NCI-H146 (cell line): ENCODE measurements around the gene BRPF3.
"Not testable (repeated sequence)": the region's sequence is repeated elsewhere in the genome, so short reads cannot be mapped to it uniquely, and the experiment has no call there.

Source experiments
- DNase-seq: peaks from one replicate; lab custom pipeline; 2025; lab: John Stamatoyannopoulos, UW

Gene BRPF3

GRCh38 chr6:36200998-36201596, 4.6 kb downstream of the BRPF3 start:
- no peak for DNase-seq

- no peak for DNase-seq
Observed at GRCh38 chr6:36201612-36202011, 5.1 kb downstream of the BRPF3 start.

DNA sequence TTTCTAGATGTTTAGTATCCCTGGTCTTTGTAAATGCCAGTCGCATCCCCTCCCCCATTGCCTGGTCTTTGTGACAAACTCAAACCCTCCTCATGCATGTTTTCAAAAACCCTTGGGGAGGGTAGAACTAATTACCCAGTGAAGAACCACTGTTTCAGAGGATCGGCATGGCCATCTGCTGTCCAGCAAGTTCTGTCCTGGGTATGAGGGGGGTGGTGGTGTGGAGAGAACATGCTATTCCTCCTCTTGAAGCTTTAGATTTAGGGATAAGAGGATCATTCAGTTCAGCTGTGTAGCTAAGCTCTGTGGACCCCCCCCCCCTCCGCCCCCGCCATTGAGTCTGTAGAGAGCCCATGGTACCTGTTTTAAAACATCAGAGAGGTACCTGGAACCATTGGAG, 5.6 kb downstream of the BRPF3 start:
- DNase-seq: no peak

DNA sequence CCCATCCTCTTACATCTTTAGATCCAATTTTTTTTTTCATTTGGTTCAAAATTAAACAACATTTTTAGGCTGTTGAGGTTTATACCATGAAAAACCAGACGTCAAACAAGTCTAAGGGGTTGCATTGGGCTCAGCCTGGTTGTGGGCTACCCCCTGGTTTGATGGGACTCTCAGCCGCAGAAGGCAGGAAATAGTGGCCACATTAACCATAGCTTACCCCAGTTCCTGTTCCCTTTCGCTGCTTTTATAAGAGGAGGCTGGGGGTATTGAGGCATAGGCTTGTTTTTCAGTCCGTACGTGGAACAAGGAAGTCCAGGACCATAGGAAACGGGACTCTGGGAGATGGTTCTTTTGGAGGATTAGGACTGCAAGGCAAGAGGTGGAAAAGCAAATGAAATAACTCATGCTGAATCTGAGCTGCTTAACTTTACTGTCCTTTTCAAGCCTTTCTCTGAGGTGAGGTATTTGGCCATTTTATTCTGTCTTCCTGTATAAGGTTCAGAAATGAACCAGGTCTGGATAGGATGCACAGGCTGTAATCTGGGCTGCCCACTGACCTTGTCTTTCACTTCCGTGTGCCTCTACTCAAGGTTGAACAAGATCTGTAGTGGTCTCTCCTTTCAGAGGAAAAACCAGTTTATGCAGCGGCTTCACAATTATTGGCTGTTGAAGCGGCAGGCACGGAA, 7.7 kb downstream of the BRPF3 start:
- no peak for DNase-seq

DNA sequence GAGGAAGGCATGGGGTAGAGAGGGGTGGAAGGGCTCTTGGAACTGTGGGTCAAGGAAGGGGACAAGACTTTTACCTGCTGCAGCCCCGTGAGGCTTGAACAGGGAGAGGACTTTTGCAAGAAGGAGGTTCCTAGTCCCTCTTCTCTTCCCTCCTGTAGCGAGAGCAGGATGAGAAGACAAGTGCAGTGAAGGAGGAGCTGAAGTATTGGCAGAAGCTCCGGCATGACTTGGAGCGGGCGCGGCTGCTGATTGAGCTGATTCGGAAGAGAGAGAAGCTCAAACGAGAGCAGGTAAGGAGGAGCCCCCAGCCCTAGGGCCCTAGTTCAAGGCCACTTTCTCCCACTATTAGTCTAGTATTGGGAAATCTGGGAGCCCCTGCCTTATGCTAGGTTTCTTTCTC, 10.6 kb downstream of the BRPF3 start:
- DNase-seq: no peak

- no peak for DNase-seq
Observed at GRCh38 chr6:36209606-36210005, 13.1 kb downstream of the BRPF3 start.

DNA sequence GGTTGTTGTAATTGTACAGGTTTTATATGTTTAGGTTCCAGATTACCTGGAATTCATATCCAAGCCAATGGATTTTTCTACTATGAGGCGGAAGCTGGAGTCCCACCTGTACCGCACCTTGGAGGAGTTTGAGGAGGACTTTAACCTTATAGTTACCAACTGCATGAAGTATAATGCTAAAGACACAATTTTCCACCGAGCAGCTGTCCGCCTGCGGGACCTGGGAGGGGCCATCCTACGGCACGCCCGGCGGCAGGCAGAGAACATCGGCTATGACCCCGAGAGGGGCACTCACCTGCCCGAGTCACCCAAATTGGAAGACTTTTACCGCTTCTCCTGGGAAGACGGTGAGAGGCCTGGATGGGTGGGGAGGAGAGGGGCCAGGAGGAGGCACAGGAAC, 13.6 kb downstream of the BRPF3 start:
- DNase-seq: no peak

- no peak for DNase-seq
Observed at GRCh38 chr6:36210886-36211595, 14.5 kb downstream of the BRPF3 start.

DNA sequence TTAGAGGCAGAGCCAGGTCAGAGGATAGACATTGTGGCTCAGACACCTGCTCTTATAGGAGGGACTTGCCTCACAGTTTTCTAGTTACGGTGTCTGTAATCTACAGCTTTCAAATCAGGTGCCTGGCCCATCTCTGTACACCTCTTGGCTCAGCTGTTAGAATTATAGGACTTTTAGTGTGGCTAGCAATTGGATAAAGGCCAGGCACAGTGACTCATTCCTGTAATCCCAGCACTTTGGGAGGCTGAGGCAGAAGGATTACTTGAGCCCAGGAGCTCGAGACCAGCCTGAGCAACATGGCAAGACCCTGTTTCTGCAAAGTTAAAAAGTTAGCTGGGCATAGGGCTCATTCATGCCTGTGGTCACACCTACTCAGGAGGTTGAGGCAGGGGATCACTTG, 20.0 kb downstream of the BRPF3 start:
- no peak for DNase-seq

GRCh38 chr6:36217188-36217587, 20.6 kb downstream of the BRPF3 start:
- no peak for DNase-seq

GRCh38 chr6:36217946-36218345, 21.4 kb downstream of the BRPF3 start:
- DNase-seq: no peak

GRCh38 chr6:36218516-36218915, 22.0 kb downstream of the BRPF3 start:
- not testable (repeated sequence) for DNase-seq

- DNase-seq: no peak
Observed at GRCh38 chr6:36219081-36219480, 22.5 kb downstream of the BRPF3 start.

DNA sequence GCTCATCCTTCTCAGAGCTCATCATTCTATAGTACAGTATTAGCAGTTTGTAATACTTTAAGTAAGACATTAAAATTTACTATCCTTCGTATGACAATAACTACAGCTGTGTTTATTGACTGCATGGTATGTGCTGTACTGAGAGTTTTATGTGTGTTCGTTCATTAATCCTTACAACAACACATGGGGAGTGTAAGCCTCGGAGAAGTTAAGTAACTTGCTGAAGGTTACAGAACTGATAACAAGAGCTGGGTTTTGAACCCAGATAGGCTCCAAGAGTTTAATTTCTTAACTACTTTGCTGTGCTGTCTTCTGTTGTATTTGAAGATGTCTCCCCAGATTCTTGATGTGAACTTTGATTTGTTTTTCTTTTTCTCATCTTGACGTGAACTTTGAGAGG, 23.7 kb downstream of the BRPF3 start:
- no peak for DNase-seq

GRCh38 chr6:36221674-36222073, 25.1 kb downstream of the BRPF3 start:
- DNase-seq: no peak

GRCh38 chr6:36222924-36223323, 26.4 kb downstream of the BRPF3 start:
- DNase-seq: no peak

DNA sequence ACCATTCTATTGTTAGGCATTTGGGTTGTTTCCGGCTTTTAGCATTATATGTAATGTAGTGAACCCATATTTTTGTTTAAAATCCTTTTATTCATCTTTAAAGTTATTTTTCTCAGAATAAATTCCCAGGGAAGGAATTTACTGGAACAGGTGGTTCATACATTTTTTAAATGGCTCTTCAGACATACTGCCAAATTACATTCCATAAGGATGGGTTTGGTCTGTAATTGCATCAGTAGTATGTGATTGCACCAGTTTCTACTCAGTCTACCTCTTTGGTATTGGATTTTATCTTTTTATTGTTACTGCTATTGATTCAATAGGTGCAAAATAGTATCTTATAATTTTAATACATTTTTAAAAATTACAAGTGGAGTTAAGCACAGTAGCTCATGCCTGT, 27.2 kb downstream of the BRPF3 start:
- DNase-seq: no peak

- DNase-seq: no peak
Observed at GRCh38 chr6:36224918-36225461, 28.4 kb downstream of the BRPF3 start.

- DNase-seq: no peak
Observed at GRCh38 chr6:36226438-36227047, 30.0 kb downstream of the BRPF3 start.

- peak; percentile 3 for DNase-seq
Observed at GRCh38 chr6:36227379-36228228, 31.1 kb downstream of the BRPF3 start.

DNA sequence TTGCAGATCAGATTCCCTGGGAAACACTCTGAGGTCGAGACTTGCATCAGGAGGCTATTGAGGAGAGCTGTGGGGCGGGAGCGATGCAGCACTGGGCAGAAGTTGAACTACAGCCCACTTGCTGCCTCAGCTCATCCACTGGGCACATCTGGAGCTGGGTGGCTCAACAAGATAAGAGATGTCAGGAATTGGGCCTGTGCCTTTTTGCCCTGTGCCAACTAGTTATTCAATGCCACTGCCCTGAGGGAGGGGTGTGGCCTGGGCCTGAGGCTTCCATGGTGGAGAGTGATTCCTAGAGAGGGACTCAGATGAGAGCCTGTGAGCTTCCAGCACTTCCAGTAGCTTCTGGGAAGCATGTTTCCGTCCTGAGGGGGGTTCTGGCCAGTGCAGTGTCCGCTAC, 32.7 kb downstream of the BRPF3 start:
- no peak for DNase-seq

- no peak for DNase-seq
Observed at GRCh38 chr6:36230371-36230770, 33.8 kb downstream of the BRPF3 start.
